Right lobe of liver (tissue), 4 donors: ENCODE data around the gene TRMT44.

Experiments used
- POLR2A ChIP-seq: fragments of 450-650 bp; IDR thresholded peaks from one replicate; pipeline ENCODE4 v1.6.1; 2017; ENCODE audit warnings: antibody characterized with exemption, mild to moderate bottlenecking
- TF ChIP-seq, protein P1 (sequence below), 4 donors: fragments of 200-600 bp in 3 of 4; fragments of 450-650 bp in 1 of 4; IDR thresholded peaks; one replicate each; pipeline versions ENCODE4 v1.5.1 to v1.8.0; 2016 to 2022; ENCODE audit warnings: antibody characterized with exemption in 4 of 4, mild to moderate bottlenecking in 2 of 4
- donor health status: DM: no; HTN: no; CAD: no.
- donor health status: DM: no; HTN: no; CAD: no.
- donor health status: DM: no; HTN: yes; CAD: no.

DNA sequence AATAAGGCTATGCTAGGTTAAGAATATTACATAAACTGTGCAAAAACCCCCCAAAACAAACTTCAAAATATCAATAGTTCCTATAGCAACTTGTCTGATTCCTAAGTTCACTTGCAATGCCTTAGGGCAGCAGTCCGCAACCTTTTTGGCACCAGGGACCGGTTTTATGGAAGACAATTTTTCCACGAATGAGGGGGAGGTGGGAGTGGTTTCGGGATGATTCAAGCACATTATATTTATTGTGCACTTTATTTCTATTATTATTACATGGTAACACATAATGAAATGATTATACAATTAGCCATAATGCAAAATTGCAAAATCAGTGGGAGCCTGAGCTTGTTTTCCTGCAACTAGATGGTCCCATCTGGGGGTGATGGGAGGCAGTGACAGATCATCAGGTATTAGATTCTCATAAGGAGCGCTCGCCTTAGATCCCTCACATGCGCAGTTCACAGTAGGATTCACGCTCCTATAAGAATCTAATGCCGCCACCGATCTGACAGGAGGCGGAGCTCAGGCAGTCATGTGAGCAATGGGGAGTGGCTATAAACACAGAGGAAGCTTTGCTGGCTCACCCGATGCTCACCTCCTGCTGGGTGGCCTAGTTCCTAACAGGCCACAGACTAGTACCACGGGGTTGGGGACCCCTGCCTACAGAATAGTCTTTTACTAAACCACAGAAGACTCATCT is 39.8 kb upstream of the TRMT44 start:
- TF ChIP-seq POLR2A: no peak
- TF ChIP-seq, protein P1, sequence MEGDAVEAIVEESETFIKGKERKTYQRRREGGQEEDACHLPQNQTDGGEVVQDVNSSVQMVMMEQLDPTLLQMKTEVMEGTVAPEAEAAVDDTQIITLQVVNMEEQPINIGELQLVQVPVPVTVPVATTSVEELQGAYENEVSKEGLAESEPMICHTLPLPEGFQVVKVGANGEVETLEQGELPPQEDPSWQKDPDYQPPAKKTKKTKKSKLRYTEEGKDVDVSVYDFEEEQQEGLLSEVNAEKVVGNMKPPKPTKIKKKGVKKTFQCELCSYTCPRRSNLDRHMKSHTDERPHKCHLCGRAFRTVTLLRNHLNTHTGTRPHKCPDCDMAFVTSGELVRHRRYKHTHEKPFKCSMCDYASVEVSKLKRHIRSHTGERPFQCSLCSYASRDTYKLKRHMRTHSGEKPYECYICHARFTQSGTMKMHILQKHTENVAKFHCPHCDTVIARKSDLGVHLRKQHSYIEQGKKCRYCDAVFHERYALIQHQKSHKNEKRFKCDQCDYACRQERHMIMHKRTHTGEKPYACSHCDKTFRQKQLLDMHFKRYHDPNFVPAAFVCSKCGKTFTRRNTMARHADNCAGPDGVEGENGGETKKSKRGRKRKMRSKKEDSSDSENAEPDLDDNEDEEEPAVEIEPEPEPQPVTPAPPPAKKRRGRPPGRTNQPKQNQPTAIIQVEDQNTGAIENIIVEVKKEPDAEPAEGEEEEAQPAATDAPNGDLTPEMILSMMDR (IDR thresholded peaks at IDR 0.05): no peak
